ENCODE results near the gene NFIA. TPM values are rescaled to one million over a fixed set of nuclear protein-coding genes. Genes with fewer than 3 reads are reported as not detected.
A peak's percentile ranks its signal among the peaks of the same experiment; 100 is the strongest.

The NFIA gene
- total and polyA plus RNA-seq, 2 of the 13 experiments (the other 11 are each of a cell fraction or from before 2014, with no cell fraction given) = 14.7 to 28.5 TPM

GRCh38 chr1:61183471-61184039 lies 101.2 kb downstream of the NFIA start (continued):
- TF ChIP-seq, protein P1, sequence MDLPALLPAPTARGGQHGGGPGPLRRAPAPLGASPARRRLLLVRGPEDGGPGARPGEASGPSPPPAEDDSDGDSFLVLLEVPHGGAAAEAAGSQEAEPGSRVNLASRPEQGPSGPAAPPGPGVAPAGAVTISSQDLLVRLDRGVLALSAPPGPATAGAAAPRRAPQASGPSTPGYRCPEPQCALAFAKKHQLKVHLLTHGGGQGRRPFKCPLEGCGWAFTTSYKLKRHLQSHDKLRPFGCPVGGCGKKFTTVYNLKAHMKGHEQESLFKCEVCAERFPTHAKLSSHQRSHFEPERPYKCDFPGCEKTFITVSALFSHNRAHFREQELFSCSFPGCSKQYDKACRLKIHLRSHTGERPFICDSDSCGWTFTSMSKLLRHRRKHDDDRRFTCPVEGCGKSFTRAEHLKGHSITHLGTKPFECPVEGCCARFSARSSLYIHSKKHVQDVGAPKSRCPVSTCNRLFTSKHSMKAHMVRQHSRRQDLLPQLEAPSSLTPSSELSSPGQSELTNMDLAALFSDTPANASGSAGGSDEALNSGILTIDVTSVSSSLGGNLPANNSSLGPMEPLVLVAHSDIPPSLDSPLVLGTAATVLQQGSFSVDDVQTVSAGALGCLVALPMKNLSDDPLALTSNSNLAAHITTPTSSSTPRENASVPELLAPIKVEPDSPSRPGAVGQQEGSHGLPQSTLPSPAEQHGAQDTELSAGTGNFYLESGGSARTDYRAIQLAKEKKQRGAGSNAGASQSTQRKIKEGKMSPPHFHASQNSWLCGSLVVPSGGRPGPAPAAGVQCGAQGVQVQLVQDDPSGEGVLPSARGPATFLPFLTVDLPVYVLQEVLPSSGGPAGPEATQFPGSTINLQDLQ (CRISPR knock-in tag; IDR thresholded peaks at IDR 0.05) = no peak
- peak; percentile 79 for TF ChIP-seq RXRA (CRISPR knock-in tag; IDR thresholded peaks at IDR 0.05)
- no peak for TF ChIP-seq FIP1L1 (IDR thresholded peaks at IDR 0.05; ENCODE audit: borderline replicate concordance, insufficient read depth, low read depth, low read length)
- peak; percentile 78 for TF ChIP-seq KDM6A (CRISPR knock-in tag; IDR thresholded peaks at IDR 0.05; ENCODE audit: low read depth)
- TF ChIP-seq U2AF1 (optimal IDR thresholded peaks at IDR 0.05; ENCODE audit: low read depth, low read length) = no peak
- no peak for TF ChIP-seq BCLAF1 (IDR thresholded peaks at IDR 0.05)
- peak in 1 of 2 experiments; percentile 74; a peak in 1 of 4 replicates for TF ChIP-seq KLF16 (CRISPR knock-in tag; IDR thresholded peaks at IDR 0.05)
- no peak for TF ChIP-seq SMARCC2 (IDR thresholded peaks at IDR 0.05)
- TF ChIP-seq ZNF790 (CRISPR knock-in tag; IDR thresholded peaks at IDR 0.05; ENCODE audit: borderline replicate concordance) = 0 out of 2 replicates have a peak, but pooled peaks have one; percentile 24
- peak; percentile 76; the same call in 1 of the 2 replicates for TF ChIP-seq PITX1 (CRISPR knock-in tag; IDR thresholded peaks at IDR 0.05)
- no peak; the same call in 1 of the 2 replicates for TF ChIP-seq BRD4 (CRISPR knock-in tag; IDR thresholded peaks at IDR 0.05)
- no peak for TF ChIP-seq AKAP8 (CRISPR knock-in tag; IDR thresholded peaks at IDR 0.05)
- no peak for TF ChIP-seq ZNF883 (CRISPR knock-in tag; IDR thresholded peaks at IDR 0.05; ENCODE audit: not compliant biosample characterization)
- no peak for TF ChIP-seq POLR2AphosphoS2 (IDR thresholded peaks at IDR 0.05; ENCODE audit: low read depth, low read length)
- TF ChIP-seq ADNP (CRISPR knock-in tag; IDR thresholded peaks at IDR 0.05) = no peak
- peak; percentile 90 for TF ChIP-seq BCL6 (CRISPR knock-in tag; IDR thresholded peaks at IDR 0.05)
- TF ChIP-seq SALL1 (CRISPR knock-in tag; IDR thresholded peaks at IDR 0.05) = peak; percentile 97
- no peak for TF ChIP-seq ZIK1 (CRISPR knock-in tag; IDR thresholded peaks at IDR 0.05; ENCODE audit: borderline replicate concordance, low read depth)
- peak; percentile 32; the same call in 1 of the 2 replicates for TF ChIP-seq PBX3 (CRISPR knock-in tag; IDR thresholded peaks at IDR 0.05; ENCODE audit: borderline replicate concordance)
- TF ChIP-seq CREB1 (IDR thresholded peaks at IDR 0.05) = no peak
- TF ChIP-seq CREB1 (CRISPR knock-in tag; IDR thresholded peaks at IDR 0.05) = peak; percentile 14; the same call in 1 of the 2 replicates
- TF ChIP-seq ZNF430 (CRISPR knock-in tag; IDR thresholded peaks at IDR 0.05) = peak; percentile 86; the same call in 1 of the 2 replicates
- TF ChIP-seq SAFB2 (CRISPR knock-in tag; IDR thresholded peaks at IDR 0.05; ENCODE audit: borderline replicate concordance, low read depth) = no peak
